ENCODE measurements around the gene C1QTNF8.

Gene C1QTNF8

GRCh38 chr16:1096169-1097082, at the start of gene C1QTNF8:
C1QTNF8 (minus strand) TSS chr16:1096244; CDS start chr16:1094922, 1,322 bp downstream.
- no peak for DNase-seq (ENCODE audit: low read depth, low spot score)

GRCh38 chr16:1145383-1146100, 49.5 kb upstream of the C1QTNF8 start:
- no peak for DNase-seq (ENCODE audit: low read depth, low spot score)

- DNase-seq (ENCODE audit: low read depth, low spot score): no peak
Observed at GRCh38 chr16:1144476-1145382, 48.7 kb upstream of the C1QTNF8 start.

- no peak for DNase-seq (ENCODE audit: low read depth, low spot score)
Observed at GRCh38 chr16:1143761-1144450, 47.9 kb upstream of the C1QTNF8 start.

- no peak for DNase-seq (ENCODE audit: low read depth, low spot score)
Observed at GRCh38 chr16:1142911-1143310, 46.9 kb upstream of the C1QTNF8 start.

- DNase-seq (ENCODE audit: low read depth, low spot score): no peak
Observed at GRCh38 chr16:1141716-1142115, 45.7 kb upstream of the C1QTNF8 start.

GRCh38 chr16:1141191-1141590, 45.1 kb upstream of the C1QTNF8 start:
- no peak for DNase-seq (ENCODE audit: low read depth, low spot score)

- no peak for DNase-seq (ENCODE audit: low read depth, low spot score)
Observed at GRCh38 chr16:1140582-1141162, 44.6 kb upstream of the C1QTNF8 start.

- no peak for DNase-seq (ENCODE audit: low read depth, low spot score)
Observed at GRCh38 chr16:1137604-1138003, 41.6 kb upstream of the C1QTNF8 start.

- DNase-seq (ENCODE audit: low read depth, low spot score): no peak
Observed at GRCh38 chr16:1135459-1135825, 39.4 kb upstream of the C1QTNF8 start.

GRCh38 chr16:1134776-1135458, 38.9 kb upstream of the C1QTNF8 start:
- no peak for DNase-seq (ENCODE audit: low read depth, low spot score)

GRCh38 chr16:1133810-1134520, 37.9 kb upstream of the C1QTNF8 start:
- DNase-seq (ENCODE audit: low read depth, low spot score): no peak

GRCh38 chr16:1133271-1133670, 37.2 kb upstream of the C1QTNF8 start:
- no peak for DNase-seq (ENCODE audit: low read depth, low spot score)

- no peak for DNase-seq (ENCODE audit: low read depth, low spot score)
Observed at GRCh38 chr16:1132431-1132830, 36.4 kb upstream of the C1QTNF8 start.

- DNase-seq (ENCODE audit: low read depth, low spot score): no peak
Observed at GRCh38 chr16:1131378-1131994, 35.4 kb upstream of the C1QTNF8 start.

- DNase-seq (ENCODE audit: low read depth, low spot score): no peak
Observed at GRCh38 chr16:1130382-1130781, 34.3 kb upstream of the C1QTNF8 start.

GRCh38 chr16:1129106-1129960, 33.3 kb upstream of the C1QTNF8 start:
- DNase-seq (ENCODE audit: low read depth, low spot score): no peak
